ENCODE results near the gene BCHE. TPM values are rescaled to one million over a fixed set of nuclear protein-coding genes. Genes with fewer than 3 reads are reported as not detected.

BCHE gene
- total RNA-seq, 4 donors from 2014 or later = 4.5 to 6.8 (median 6.0) TPM

DNA sequence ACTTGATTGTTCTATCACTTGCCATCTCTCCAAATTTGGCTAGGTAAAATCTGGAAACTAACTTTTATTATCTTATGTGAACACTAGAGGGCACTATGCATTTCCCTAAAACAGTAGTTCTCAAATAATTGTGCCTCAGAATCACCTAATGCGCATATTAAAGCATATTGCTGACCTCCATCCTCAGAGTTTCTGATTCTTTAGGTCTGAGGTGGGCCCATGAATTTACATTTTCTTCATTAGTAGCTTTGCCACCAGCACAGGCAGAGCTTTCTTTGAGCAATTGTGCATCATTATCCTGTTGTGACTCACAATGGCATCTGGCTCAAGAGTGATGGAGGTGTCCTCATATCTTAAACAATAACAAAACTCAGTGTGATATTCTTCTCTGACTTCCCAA, 17.5 kb upstream of the BCHE start:
- no peak for DNase-seq (ENCODE audit: low spot score in 2 of 2)
- H3K4me3 ChIP-seq (ENCODE audit: low read depth, poor library complexity, severe bottlenecking) = no peak overlapping the region
- intact Hi-C loops (cut with DNase I; ENCODE audit: low total_unique reads) = no loop called here
- WGBS, 2 donors = 31 to 36% methylated on average over 1 of the region's 1 CpG
- TF ChIP-seq, protein P1, sequence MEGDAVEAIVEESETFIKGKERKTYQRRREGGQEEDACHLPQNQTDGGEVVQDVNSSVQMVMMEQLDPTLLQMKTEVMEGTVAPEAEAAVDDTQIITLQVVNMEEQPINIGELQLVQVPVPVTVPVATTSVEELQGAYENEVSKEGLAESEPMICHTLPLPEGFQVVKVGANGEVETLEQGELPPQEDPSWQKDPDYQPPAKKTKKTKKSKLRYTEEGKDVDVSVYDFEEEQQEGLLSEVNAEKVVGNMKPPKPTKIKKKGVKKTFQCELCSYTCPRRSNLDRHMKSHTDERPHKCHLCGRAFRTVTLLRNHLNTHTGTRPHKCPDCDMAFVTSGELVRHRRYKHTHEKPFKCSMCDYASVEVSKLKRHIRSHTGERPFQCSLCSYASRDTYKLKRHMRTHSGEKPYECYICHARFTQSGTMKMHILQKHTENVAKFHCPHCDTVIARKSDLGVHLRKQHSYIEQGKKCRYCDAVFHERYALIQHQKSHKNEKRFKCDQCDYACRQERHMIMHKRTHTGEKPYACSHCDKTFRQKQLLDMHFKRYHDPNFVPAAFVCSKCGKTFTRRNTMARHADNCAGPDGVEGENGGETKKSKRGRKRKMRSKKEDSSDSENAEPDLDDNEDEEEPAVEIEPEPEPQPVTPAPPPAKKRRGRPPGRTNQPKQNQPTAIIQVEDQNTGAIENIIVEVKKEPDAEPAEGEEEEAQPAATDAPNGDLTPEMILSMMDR (IDR thresholded peaks at IDR 0.05) = no peak
- TF ChIP-seq POLR2A (IDR thresholded peaks at IDR 0.05) = no peak

DNA sequence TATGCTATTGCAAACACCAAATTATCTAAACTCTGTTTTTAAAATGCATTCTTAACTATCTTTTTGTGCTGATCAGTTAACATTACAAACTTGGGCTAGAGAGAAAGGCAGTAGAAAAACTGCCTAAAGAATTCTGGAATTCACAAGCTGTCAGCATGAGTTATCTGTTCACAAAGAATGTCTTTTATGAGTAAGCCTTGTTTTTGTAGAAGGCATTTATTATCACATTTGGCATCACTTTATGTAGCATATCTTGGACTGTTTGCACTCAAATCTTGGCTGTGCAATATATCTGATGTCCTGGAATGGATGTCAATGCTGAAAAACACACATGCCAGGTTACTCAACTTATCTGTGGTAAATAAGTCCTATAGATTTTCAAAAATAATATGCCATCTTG, 15.5 kb upstream of the BCHE start:
- H3K4me3 ChIP-seq (ENCODE audit: low read depth, poor library complexity, severe bottlenecking) = no peak overlapping the region
- intact Hi-C loops (cut with DNase I; ENCODE audit: low total_unique reads) = no loop called here
- DNase-seq (ENCODE audit: low spot score in 2 of 2) = no peak
- TF ChIP-seq POLR2A (IDR thresholded peaks at IDR 0.05) = no peak
- TF ChIP-seq, protein P1 (IDR thresholded peaks at IDR 0.05) = no peak

DNA sequence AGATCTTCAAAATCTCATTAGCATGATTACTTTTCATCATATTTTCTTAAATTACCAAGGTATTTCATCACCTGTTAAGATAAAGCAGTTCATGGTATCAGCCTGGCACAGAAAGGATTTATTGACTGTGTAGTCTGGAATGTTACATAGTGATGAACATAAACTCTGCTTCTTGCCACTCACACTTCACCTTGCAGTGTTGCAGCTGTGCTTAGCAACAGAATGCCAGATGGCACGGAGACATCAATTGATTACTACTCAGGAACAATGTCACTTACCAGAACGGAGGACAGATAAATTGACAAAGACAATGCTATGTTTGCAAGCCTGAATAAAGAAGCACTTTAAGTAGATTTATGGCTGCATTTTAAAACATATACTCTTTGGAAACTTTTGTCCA, 15.0 kb upstream of the BCHE start:
- 25% methylated on average over 2 of the region's 2 CpGs for WGBS, 2 donors
- H3K4me3 ChIP-seq (ENCODE audit: low read depth, poor library complexity, severe bottlenecking) = no peak overlapping the region
- no peak for DNase-seq (ENCODE audit: low spot score in 2 of 2)
- no peak for TF ChIP-seq POLR2A (IDR thresholded peaks at IDR 0.05)
- TF ChIP-seq, protein P1 (IDR thresholded peaks at IDR 0.05) = no peak
- intact Hi-C loops (cut with DNase I; ENCODE audit: low total_unique reads) = no loop called here

DNA sequence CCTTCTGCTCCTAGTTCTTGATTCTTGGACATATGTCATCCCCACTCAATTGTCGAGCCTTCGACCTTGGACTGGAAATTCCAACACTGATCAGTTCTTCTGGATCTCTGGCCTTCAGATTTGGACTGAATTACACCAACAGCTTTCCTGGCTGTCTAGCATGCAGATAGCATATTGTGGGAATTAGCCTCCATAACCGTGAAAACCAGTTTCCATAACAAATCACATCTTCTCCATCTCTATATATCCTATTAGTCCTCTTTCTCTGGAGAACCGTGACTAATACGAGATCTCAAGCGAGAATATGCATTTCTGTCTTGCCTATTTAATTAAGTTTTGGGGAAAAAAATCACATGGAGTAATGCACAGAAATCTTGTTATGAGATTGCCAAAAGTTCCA, 8.8 kb upstream of the BCHE start:
- WGBS, 2 donors = 93 to 97% methylated on average over 6 of the region's 6 CpGs
- intact Hi-C loops (cut with DNase I; ENCODE audit: low total_unique reads) = no loop called here
- H3K4me3 ChIP-seq (ENCODE audit: low read depth, poor library complexity, severe bottlenecking) = no peak overlapping the region
- DNase-seq (ENCODE audit: low spot score in 2 of 2) = no peak
- TF ChIP-seq, protein P1 (IDR thresholded peaks at IDR 0.05) = no peak
- no peak for TF ChIP-seq POLR2A (IDR thresholded peaks at IDR 0.05)

DNA sequence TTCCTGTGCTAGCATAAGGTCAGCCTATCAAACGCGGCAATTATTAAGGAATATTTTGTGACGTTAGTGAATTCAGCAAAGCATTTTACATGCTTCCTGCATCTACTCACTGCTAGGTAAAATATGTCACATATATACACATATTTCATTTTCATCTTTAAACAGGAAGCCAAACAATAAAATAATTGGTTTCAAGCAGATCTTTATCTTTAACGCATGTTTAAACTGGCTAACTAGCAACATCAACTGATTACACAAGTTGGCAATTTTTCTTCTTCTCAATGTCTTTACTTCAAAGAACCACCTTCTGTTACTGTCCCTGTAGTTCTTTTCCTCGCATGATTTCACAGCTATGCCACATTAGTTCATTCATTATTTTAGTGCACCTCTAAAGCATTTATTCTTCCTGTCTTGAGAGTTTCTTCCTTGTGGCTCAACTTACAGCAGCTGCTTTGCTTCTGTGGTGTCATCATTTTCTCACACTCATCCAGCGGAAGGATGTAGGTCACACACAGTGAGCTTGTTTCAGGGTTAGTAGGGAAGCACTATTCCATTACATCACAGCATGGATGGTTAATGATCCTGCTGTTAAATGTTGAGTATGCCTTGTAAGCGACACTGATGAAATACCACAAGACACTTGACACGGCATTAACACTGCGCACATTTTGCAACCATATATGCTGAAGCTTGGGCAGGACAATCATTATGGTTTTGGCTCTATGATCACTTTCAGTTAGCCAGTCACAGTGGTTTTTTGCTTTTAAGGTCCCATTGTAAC, 2.3 kb upstream of the BCHE start:
- 56 to 68% methylated on average over 9 of the region's 9 CpGs for WGBS, 2 donors
- no peak for DNase-seq (ENCODE audit: low spot score in 2 of 2)
- no peak overlapping the region for H3K4me3 ChIP-seq (ENCODE audit: low read depth, poor library complexity, severe bottlenecking)
- intact Hi-C loops (cut with DNase I; ENCODE audit: low total_unique reads) = no loop called here
- TF ChIP-seq POLR2A (IDR thresholded peaks at IDR 0.05) = no peak
- TF ChIP-seq, protein P1 (IDR thresholded peaks at IDR 0.05) = no peak

DNA sequence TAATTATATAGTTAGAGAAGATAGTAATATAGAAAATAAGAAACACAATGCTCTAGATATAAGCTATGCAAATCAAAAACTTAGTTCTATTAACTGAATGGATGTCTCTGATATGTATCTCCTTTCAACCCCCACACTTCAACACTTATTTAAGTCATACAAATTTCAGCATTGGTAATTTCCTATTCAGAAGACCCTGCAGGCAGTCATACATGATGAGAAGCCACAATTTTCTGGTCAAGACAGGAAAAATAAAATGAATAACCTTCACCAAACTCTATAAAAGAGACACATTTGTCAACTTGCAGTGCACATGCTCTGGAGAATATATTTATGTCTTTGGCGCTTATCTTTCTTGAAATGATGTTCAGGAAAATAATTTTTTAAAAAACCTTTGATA, 578 bp upstream of the BCHE start:
- no peak for DNase-seq (ENCODE audit: low spot score in 2 of 2)
- 91 to 96% methylated on average over 1 of the region's 1 CpG for WGBS, 2 donors
- no peak overlapping the region for H3K4me3 ChIP-seq (ENCODE audit: low read depth, poor library complexity, severe bottlenecking)
- intact Hi-C loops (cut with DNase I; ENCODE audit: low total_unique reads) = no loop called here
- no peak for TF ChIP-seq POLR2A (IDR thresholded peaks at IDR 0.05)
- TF ChIP-seq, protein P1 (IDR thresholded peaks at IDR 0.05) = no peak

Measured in lower leg skin (tissue), 4 donors.